ENCODE measurements around the gene RASA1.

GRCh38 chr5:87361536-87362213, 94.0 kb downstream of the RASA1 start:
- TF ChIP-seq, protein P1, sequence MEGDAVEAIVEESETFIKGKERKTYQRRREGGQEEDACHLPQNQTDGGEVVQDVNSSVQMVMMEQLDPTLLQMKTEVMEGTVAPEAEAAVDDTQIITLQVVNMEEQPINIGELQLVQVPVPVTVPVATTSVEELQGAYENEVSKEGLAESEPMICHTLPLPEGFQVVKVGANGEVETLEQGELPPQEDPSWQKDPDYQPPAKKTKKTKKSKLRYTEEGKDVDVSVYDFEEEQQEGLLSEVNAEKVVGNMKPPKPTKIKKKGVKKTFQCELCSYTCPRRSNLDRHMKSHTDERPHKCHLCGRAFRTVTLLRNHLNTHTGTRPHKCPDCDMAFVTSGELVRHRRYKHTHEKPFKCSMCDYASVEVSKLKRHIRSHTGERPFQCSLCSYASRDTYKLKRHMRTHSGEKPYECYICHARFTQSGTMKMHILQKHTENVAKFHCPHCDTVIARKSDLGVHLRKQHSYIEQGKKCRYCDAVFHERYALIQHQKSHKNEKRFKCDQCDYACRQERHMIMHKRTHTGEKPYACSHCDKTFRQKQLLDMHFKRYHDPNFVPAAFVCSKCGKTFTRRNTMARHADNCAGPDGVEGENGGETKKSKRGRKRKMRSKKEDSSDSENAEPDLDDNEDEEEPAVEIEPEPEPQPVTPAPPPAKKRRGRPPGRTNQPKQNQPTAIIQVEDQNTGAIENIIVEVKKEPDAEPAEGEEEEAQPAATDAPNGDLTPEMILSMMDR (IDR thresholded peaks at IDR 0.05; ENCODE audit: low read length): no peak
- TF ChIP-seq EZH2 (IDR thresholded peaks at IDR 0.05; ENCODE audit: borderline replicate concordance, low read length): no peak

Data from OCI-LY1 (cell line).